ENCODE measurements around the gene ASPG. TPM values are rescaled to one million over a fixed set of nuclear protein-coding genes. Genes with fewer than 3 reads are reported as not detected.

Gene ASPG
- total RNA-seq, 1 donor from 2014 or later, result 1.2 TPM

GRCh38 chr14:104044016-104044415 is 41.5 kb upstream of the ASPG start:
- Histone ChIP-seq H3F3A (ENCODE audit: low read depth) (no peaks in the 10 kb centered on the region), H2AFZ (replicated peaks) (no peak overlapping the region), H4K20me1 (ENCODE audit: low read depth) (no peaks in the 10 kb centered on the region), H3K9me3 (ENCODE audit: low read depth) (no peaks in the 10 kb centered on the region), H3K4me2 (no peak overlapping the region), H3K9ac (no peak overlapping the region), H3K36me3 (no peaks in the 10 kb centered on the region), H3K79me2 (ENCODE audit: low read depth) (no peaks in the 10 kb centered on the region), H3K27ac (no peak overlapping the region), H3K4me1 (peaks cover 11% of the 10 kb centered on the region), H3K27me3 (no peaks in the 10 kb centered on the region), H3K4me3 (no peak overlapping the region)
- no peak overlapping the region for H3K27ac Mint-ChIP-seq
- H3K9me3 Mint-ChIP-seq, result no peaks in the 10 kb centered on the region
- H3K36me3 Mint-ChIP-seq, result no peaks in the 10 kb centered on the region
- peaks cover 5% of the 10 kb centered on the region for H3K4me1 Mint-ChIP-seq
- peaks cover 3% of the 10 kb centered on the region for H3K27me3 Mint-ChIP-seq (ENCODE audit: insufficient read depth, low read depth)
- DNase-seq (ENCODE audit: low spot score), result no peak
- H3K4me3 Mint-ChIP-seq, result no peak overlapping the region
- no peak for TF ChIP-seq CTCF (IDR thresholded peaks at IDR 0.05)
- no peak for TF ChIP-seq EZH2 (IDR thresholded peaks at IDR 0.05)
- no peak for TF ChIP-seq EZH2phosphoT487 (IDR thresholded peaks at IDR 0.05)

GRCh38 chr14:104047761-104048160 is 37.7 kb upstream of the ASPG start:
- TF ChIP-seq EZH2phosphoT487 (IDR thresholded peaks at IDR 0.05) (no peak), EZH2 (IDR thresholded peaks at IDR 0.05) (no peak), CTCF (IDR thresholded peaks at IDR 0.05) (no peak)
- no peaks in the 10 kb centered on the region for H3F3A ChIP-seq (ENCODE audit: low read depth)
- no peak overlapping the region for H3K9ac ChIP-seq
- no peaks in the 10 kb centered on the region for H4K20me1 ChIP-seq (ENCODE audit: low read depth)
- H3K36me3 ChIP-seq, result no peaks in the 10 kb centered on the region
- H3K27me3 ChIP-seq, result no peaks in the 10 kb centered on the region
- no peak overlapping the region for H3K27ac Mint-ChIP-seq
- H2AFZ ChIP-seq (replicated peaks), result no peak overlapping the region
- no peaks in the 10 kb centered on the region for H3K9me3 ChIP-seq (ENCODE audit: low read depth)
- H3K4me2 ChIP-seq, result no peak overlapping the region
- H3K27ac ChIP-seq, result no peak overlapping the region
- H3K4me1 ChIP-seq, result no peaks in the 10 kb centered on the region
- H3K36me3 Mint-ChIP-seq, result no peaks in the 10 kb centered on the region
- peaks cover 3% of the 10 kb centered on the region for H3K27me3 Mint-ChIP-seq (ENCODE audit: insufficient read depth, low read depth)
- no peak for DNase-seq (ENCODE audit: low spot score)
- no peak overlapping the region for H3K4me3 ChIP-seq
- H3K4me3 Mint-ChIP-seq, result no peak overlapping the region
- H3K9me3 Mint-ChIP-seq, result no peaks in the 10 kb centered on the region
- H3K79me2 ChIP-seq (ENCODE audit: low read depth), result no peaks in the 10 kb centered on the region
- H3K4me1 Mint-ChIP-seq, result peaks cover 3% of the 10 kb centered on the region

GRCh38 chr14:104048758-104049507 is 36.6 kb upstream of the ASPG start:
- Histone ChIP-seq H3K27ac (no peak overlapping the region), H3K27me3 (no peaks in the 10 kb centered on the region), H3F3A (ENCODE audit: low read depth) (no peaks in the 10 kb centered on the region), H3K36me3 (no peaks in the 10 kb centered on the region), H3K4me3 (no peak overlapping the region), H3K4me1 (no peaks in the 10 kb centered on the region), H3K9me3 (ENCODE audit: low read depth) (no peaks in the 10 kb centered on the region), H4K20me1 (ENCODE audit: low read depth) (no peaks in the 10 kb centered on the region), H3K79me2 (ENCODE audit: low read depth) (no peaks in the 10 kb centered on the region), H3K9ac (no peak overlapping the region), H2AFZ (replicated peaks) (no peak overlapping the region), H3K4me2 (no peak overlapping the region)
- Mint-ChIP-seq H3K9me3 (no peaks in the 10 kb centered on the region), H3K4me1 (peaks cover 3% of the 10 kb centered on the region), H3K27me3 (ENCODE audit: insufficient read depth, low read depth) (peaks cover 3% of the 10 kb centered on the region), H3K4me3 (no peak overlapping the region), H3K27ac (no peak overlapping the region), H3K36me3 (no peaks in the 10 kb centered on the region)
- no peak for DNase-seq (ENCODE audit: low spot score)
- TF ChIP-seq EZH2 (IDR thresholded peaks at IDR 0.05) (no peak), EZH2phosphoT487 (IDR thresholded peaks at IDR 0.05) (no peak), CTCF (IDR thresholded peaks at IDR 0.05) (no peak)

Measured in neural progenitor cell (in vitro differentiated cells).